Activated T-helper 1 cell treated with anti-CD3 and anti-CD28 coated beads, Interleukin-12 subunit alpha, Interleukin-12 subunit beta, Interleukin-2, Interleukin-4 antibody, amounts not matched to agents 30 ng/mL and 10 ng/mL and 1 ng/mL, durations not matched to agents 14 hours and 24 hours and 36 hours (primary cell): ENCODE data around the gene ARSB. TPM values are rescaled to one million over a fixed set of nuclear protein-coding genes. Genes with fewer than 3 reads are reported as not detected.

Experiments used
- DNase-seq: peaks from one replicate; pipeline ENCODE4 v3.0.0; 2021; ENCODE audit warnings: low spot score
- H3K27ac Mint-ChIP-seq: one replicate; pipeline ENCODE4 v1.8.0; 2021; ENCODE audit warnings: mild to moderate bottlenecking, mixed read lengths
- H3K27me3 Mint-ChIP-seq: one replicate; pipeline ENCODE4 v1.8.0; 2022; ENCODE audit warnings: mild to moderate bottlenecking, moderate library complexity, mixed read lengths; ENCODE audit not compliant: insufficient read depth
- H3K36me3 Mint-ChIP-seq: one replicate; pipeline ENCODE4 v1.8.0; 2021; ENCODE audit warnings: low read depth, mixed read lengths
- H3K4me1 Mint-ChIP-seq: one replicate; pipeline ENCODE4 v1.8.0; 2021; ENCODE audit warnings: low read depth, mixed read lengths
- H3K4me3 Mint-ChIP-seq: one replicate; pipeline ENCODE4 v1.8.0; 2021; ENCODE audit warnings: mild to moderate bottlenecking, moderate library complexity, mixed read lengths
- H3K9me3 Mint-ChIP-seq: one replicate; pipeline ENCODE4 v1.8.0; 2021; ENCODE audit warnings: mixed read lengths
- intact Hi-C: fragments of 100-400 bp; cut with micrococcal nuclease; formaldehyde crosslinking; loops from one replicate; pipeline ENCODE4 v1.15.1; 2024
- total RNA-seq: library from RNA; stranded (reverse); gene quantifications from 2 replicates; pipeline ENCODE4 v1.2.3, GENCODE V29; 2022

The ARSB gene
- total RNA-seq, 1 donor from 2014 or later: 11.3 TPM

DNA sequence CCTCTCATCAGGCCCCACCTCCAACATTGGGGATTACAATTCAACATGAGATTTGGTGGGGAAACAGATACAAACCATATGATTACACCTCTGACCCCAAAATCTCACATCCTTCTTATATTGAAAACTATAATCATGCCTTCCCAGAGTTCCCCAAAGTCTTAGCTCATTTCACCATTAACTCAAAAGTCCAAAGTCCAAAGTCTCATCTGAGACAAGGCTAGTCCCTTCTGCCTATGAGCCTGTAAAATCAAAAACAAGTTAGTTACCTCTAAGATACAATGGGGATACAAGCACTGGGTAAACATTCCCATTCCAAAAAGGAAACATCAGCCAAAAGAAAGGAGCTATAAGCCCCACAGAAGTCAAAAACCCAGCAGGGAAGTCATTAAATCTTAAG, 26.8 kb upstream of the ARSB start:
- H3K27me3 Mint-ChIP-seq: peaks cover 25% of the 10 kb centered on the region
- H3K27ac Mint-ChIP-seq: no peak overlapping the region
- intact Hi-C loops: no loop called here
- H3K4me3 Mint-ChIP-seq: no peak overlapping the region
- peaks cover 7% of the 10 kb centered on the region for H3K9me3 Mint-ChIP-seq
- H3K4me1 Mint-ChIP-seq: no peaks in the 10 kb centered on the region
- H3K36me3 Mint-ChIP-seq: no peaks in the 10 kb centered on the region
- no peak for DNase-seq

DNA sequence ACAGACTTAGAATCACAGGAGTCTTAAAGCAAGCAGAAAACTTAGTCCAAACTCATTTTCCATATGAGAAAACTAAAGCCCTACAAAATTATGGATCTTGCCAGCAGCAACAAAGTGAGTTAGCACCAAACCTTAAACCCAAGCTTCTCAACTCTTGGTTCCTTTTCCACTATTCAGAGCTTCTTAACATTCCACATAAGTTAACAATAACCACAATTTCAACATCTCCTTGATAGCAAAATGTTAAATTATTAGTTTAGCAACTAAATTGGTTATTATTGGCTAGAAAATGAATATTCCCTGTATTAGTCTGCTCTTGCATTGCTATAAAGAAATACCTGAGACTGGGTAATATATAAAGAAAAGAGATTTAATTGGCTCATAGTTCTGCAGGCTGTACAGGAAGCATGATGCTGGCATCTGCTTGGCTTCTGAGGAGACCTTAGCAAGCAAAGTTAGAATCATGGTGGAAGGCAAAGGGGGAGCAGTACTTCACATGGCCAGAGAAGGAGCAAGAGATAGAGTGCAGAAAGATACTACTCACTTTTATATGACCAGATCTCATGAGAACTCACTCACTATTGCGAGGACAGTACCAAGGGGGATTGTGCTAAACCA, 26.2 kb upstream of the ARSB start:
- no peak overlapping the region for H3K27ac Mint-ChIP-seq
- H3K9me3 Mint-ChIP-seq: peaks cover 7% of the 10 kb centered on the region
- peaks cover 22% of the 10 kb centered on the region for H3K27me3 Mint-ChIP-seq

DNA sequence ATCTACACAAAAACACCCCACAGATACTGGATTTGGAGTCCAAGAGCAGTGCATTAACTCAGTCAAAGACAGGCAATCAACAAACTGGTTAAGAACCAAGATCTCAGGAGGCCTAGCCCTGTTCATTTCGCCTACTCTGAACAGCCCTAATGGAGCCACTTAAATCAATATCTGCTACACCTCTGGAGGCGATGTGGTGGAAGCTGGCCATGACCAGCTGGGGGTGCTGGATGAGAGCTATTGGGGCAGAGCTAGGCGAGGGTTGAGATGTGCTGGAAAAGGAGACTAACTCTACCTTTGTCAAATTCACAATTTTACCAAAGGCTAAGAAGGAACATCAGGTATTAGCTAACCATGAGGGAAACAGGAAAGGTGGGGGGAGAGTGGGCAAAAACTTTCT, 23.3 kb upstream of the ARSB start:
- no peak for DNase-seq
- H3K4me3 Mint-ChIP-seq: no peak overlapping the region
- H3K36me3 Mint-ChIP-seq: no peaks in the 10 kb centered on the region
- intact Hi-C loops: no loop called here
- no peaks in the 10 kb centered on the region for H3K4me1 Mint-ChIP-seq
- no peak overlapping the region for H3K27ac Mint-ChIP-seq
- peaks cover 6% of the 10 kb centered on the region for H3K9me3 Mint-ChIP-seq
- peaks cover 22% of the 10 kb centered on the region for H3K27me3 Mint-ChIP-seq

More for the DNA sequence above, 26.2 kb upstream of the ARSB start:
- DNase-seq: no peak
- intact Hi-C loops: no loop called here
- no peaks in the 10 kb centered on the region for H3K4me1 Mint-ChIP-seq
- no peaks in the 10 kb centered on the region for H3K36me3 Mint-ChIP-seq
- no peak overlapping the region for H3K4me3 Mint-ChIP-seq

DNA sequence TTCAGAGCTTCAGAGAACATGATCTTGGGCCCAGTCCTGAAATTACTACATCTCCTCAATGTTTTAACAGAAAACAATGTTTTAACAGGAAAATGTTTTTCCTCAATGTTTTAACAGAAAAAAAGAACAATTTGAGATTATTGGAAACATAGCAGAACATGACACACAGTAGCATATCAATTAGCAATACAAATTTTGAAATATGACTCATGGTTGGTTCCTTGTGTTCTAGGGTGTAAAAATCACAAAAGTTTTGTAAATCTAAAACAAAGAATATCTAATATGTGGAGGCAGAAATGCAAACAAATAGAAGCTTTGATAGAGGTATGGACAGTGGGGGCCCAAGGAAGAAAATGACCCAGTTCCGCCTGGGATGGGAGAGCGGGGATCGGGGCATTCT, 22.8 kb upstream of the ARSB start:
- peaks cover 1% of the 10 kb centered on the region for H3K9me3 Mint-ChIP-seq
- H3K27me3 Mint-ChIP-seq: peaks cover 21% of the 10 kb centered on the region
- no peaks in the 10 kb centered on the region for H3K36me3 Mint-ChIP-seq
- no peak overlapping the region for H3K4me3 Mint-ChIP-seq
- H3K27ac Mint-ChIP-seq: no peak overlapping the region
- no peaks in the 10 kb centered on the region for H3K4me1 Mint-ChIP-seq
- intact Hi-C loops: no loop called here
- DNase-seq: no peak

DNA sequence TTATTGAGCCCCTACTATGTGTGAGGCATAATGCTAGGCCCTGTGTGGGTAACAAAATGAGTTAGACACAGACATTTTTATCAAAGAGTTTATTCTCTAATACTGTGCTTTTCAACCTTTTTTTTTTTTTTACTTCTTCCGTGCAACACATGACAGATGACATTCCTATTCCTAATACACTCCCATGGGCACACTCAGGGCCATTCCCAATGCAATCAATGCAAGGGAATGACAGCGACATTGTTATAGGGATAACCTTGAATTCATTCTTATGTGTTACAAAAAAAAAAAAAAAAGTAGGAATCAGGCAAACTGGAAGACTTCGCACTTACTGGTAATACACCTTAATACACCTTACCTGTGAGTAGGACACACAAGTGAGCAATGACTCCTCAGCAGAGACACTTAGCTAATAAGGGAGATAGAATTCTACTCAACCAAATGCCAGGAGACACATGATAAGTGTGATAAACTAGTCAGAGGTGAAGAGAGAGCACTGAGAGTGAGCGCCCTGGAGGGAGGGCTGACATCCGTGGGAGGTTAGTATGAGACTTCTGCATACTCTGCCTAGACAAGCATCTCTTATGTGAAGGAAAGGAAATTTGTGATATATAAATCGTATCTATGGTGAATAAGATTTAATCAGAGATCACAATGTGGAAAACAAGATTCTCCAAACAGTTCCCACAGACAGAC, 21.0 kb upstream of the ARSB start:
- no peaks in the 10 kb centered on the region for H3K36me3 Mint-ChIP-seq
- H3K27ac Mint-ChIP-seq: no peak overlapping the region
- H3K4me3 Mint-ChIP-seq: no peak overlapping the region
- intact Hi-C loops: no loop called here
- no peaks in the 10 kb centered on the region for H3K9me3 Mint-ChIP-seq
- H3K27me3 Mint-ChIP-seq: peaks cover 26% of the 10 kb centered on the region
- H3K4me1 Mint-ChIP-seq: no peaks in the 10 kb centered on the region
- DNase-seq: no peak

DNA sequence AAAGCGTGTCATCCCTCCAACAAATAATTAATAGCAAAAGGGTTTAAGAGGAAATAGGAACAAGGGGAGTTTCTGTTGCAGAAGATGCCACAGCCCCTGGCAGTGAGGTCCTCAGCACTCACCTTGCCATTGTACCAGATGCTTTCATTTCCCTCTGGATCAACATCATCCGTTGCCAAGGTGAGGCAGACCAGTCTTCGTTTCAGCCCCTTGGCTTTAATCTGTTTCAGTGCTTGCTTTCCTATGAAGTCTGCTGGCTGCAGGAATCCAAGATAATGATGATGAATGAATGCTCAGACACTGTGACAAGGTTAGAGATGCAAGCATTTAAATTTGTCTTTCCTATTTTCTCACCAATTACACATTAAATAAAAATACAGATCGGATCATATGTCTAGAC, 20.0 kb upstream of the ARSB start:
- intact Hi-C loops: no loop called here

DNA sequence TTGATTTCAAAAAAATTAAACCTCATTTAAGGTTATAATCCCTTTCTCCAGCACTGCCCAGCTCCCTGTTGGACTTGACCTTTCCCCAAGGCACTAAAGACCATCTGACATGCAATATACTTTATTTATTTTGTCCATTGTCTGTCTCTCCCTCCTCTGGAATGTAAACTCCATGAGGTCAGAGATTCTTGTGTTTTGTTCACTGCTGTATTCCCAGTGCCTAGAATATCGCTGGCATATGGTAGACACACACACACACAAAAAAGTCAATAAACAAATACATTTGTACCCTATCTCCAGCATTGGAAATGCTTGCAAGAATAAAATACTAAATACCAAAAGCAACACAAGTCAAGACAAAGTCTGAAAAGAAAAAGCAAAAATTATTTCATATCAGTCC, 17.3 kb upstream of the ARSB start:
- no peaks in the 10 kb centered on the region for H3K36me3 Mint-ChIP-seq
- H3K4me1 Mint-ChIP-seq: no peaks in the 10 kb centered on the region
- peaks cover 23% of the 10 kb centered on the region for H3K27me3 Mint-ChIP-seq
- intact Hi-C loops: no loop called here
- H3K4me3 Mint-ChIP-seq: no peak overlapping the region
- no peak overlapping the region for H3K27ac Mint-ChIP-seq
- H3K9me3 Mint-ChIP-seq: no peaks in the 10 kb centered on the region
- no peak for DNase-seq

More for the DNA sequence above, 20.0 kb upstream of the ARSB start:
- H3K9me3 Mint-ChIP-seq: no peaks in the 10 kb centered on the region
- H3K27me3 Mint-ChIP-seq: peaks cover 26% of the 10 kb centered on the region
- no peaks in the 10 kb centered on the region for H3K36me3 Mint-ChIP-seq
- no peaks in the 10 kb centered on the region for H3K4me1 Mint-ChIP-seq
- no peak for DNase-seq
- H3K27ac Mint-ChIP-seq: no peak overlapping the region
- no peak overlapping the region for H3K4me3 Mint-ChIP-seq

DNA sequence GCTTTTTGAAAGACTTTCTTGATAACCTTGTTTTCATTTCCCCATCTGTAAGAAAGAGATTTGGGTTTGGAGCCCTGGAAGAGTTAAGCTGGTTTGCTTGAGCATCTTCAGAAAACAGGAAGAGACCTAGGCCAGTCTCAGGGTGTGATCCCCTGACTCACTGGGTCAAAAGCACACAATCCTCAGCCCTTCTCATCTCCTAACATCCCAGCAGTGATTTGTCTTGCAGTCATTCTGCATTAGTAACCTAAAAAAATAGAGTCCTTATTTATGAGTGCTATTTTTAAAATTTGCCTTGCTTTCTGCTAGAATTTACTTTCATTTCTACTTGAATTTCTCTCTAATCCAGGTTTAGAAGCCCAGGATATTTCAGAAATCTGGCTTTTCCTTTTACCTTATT, 16.4 kb upstream of the ARSB start:
- no peak for DNase-seq
- H3K27ac Mint-ChIP-seq: no peak overlapping the region
- peaks cover 27% of the 10 kb centered on the region for H3K27me3 Mint-ChIP-seq

DNA sequence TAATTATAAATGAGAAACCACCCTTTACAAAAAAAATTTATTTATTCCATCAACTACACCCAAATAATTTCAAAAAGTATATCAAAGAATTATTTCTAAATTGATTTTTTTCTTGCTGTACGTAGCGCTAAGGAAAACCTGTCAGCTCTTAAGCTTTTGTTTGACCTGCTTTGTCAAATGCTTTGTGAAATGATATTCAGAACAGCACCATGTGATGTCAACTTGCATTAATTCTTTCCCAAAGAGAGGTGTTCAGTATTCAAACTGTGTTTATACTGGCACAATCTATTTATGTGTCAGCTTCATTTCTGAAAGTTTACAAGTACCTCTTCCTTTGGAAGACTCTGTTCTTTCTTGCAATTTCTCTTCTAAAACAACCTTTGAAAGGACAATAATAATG, 12.0 kb upstream of the ARSB start:
- no peak overlapping the region for H3K4me3 Mint-ChIP-seq
- peaks cover 10% of the 10 kb centered on the region for H3K4me1 Mint-ChIP-seq
- no peak for DNase-seq
- no peaks in the 10 kb centered on the region for H3K9me3 Mint-ChIP-seq
- H3K27ac Mint-ChIP-seq: no peak overlapping the region
- H3K27me3 Mint-ChIP-seq: peaks cover 12% of the 10 kb centered on the region
- intact Hi-C loops: no loop called here
- H3K36me3 Mint-ChIP-seq: no peaks in the 10 kb centered on the region

More for the DNA sequence above, 16.4 kb upstream of the ARSB start:
- intact Hi-C loops: no loop called here
- H3K4me3 Mint-ChIP-seq: no peak overlapping the region
- no peaks in the 10 kb centered on the region for H3K36me3 Mint-ChIP-seq
- H3K4me1 Mint-ChIP-seq: no peaks in the 10 kb centered on the region
- no peaks in the 10 kb centered on the region for H3K9me3 Mint-ChIP-seq

DNA sequence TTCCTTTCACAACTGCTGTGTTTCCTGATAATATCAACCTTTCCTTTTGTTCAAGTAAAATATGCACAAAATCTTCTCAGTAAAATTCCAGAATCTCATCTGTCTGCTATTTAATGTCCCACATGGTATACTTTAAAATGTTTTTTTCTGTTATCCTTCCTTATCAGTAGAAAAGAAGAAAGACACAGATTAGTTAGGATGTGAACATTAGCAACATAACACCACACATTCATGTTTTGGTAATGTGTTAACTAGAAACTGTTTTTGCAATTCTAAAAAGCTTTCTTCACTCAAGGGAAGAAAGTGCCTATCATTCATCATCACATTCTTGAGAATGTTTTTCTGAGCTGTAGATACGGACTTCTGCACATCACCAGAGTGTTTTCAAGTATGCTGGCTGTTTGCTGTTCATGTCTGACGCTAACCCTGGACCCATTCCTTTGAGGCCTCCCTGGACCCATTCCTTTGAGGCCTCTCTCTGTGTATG, 10.5 kb upstream of the ARSB start:
- no peaks in the 10 kb centered on the region for H3K9me3 Mint-ChIP-seq

DNA sequence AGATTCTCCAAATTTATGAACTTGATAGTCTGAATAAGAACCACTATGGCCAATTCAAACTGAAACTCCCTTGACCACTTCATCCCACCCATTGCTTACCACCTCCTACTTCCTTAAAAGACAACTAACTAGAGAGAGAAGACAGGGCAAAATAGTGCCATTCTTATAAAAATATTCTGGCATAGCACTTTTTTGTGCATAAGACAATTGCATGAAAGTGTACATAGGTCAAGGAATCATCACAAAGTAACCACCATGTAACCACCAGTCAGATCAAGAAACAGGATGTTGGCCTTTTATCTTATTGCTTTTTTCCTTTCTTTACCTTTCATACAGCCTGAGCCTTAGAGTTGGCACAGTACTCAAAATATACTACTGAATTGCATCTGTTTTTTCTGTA, 8.1 kb upstream of the ARSB start:
- no peak overlapping the region for H3K4me3 Mint-ChIP-seq
- intact Hi-C loops: no loop called here
- no peak for DNase-seq
- peaks cover 10% of the 10 kb centered on the region for H3K27me3 Mint-ChIP-seq
- H3K27ac Mint-ChIP-seq: no peak overlapping the region
- no peaks in the 10 kb centered on the region for H3K36me3 Mint-ChIP-seq
- H3K9me3 Mint-ChIP-seq: no peaks in the 10 kb centered on the region
- peaks cover 10% of the 10 kb centered on the region for H3K4me1 Mint-ChIP-seq

More for the DNA sequence above, 10.5 kb upstream of the ARSB start:
- no peak for DNase-seq
- no peak overlapping the region for H3K4me3 Mint-ChIP-seq
- peaks cover 10% of the 10 kb centered on the region for H3K4me1 Mint-ChIP-seq
- H3K36me3 Mint-ChIP-seq: no peaks in the 10 kb centered on the region
- no peak overlapping the region for H3K27ac Mint-ChIP-seq
- peaks cover 11% of the 10 kb centered on the region for H3K27me3 Mint-ChIP-seq
- intact Hi-C loops: no loop called here

DNA sequence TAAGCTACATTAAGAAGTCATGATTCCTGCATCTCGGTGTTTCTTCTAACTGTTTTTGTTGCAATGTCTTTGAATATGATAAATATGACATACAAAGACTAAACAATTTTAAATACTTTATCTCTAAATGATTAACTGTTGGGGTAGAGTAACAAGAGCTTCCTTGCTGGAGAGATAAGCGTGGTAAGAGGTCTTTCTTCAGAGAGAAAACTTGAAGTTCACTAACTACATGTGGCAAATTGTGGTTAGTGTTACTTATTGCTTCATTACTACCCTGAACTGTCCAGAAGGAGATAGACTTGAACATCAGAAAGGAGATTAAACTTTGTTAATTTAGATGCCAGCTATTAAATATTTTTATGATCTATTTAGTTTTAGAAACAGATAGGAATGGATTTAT, 7.0 kb upstream of the ARSB start:
- no peaks in the 10 kb centered on the region for H3K36me3 Mint-ChIP-seq
- no peaks in the 10 kb centered on the region for H3K9me3 Mint-ChIP-seq
- intact Hi-C loops: no loop called here
- H3K27ac Mint-ChIP-seq: no peak overlapping the region
- peaks cover 10% of the 10 kb centered on the region for H3K4me1 Mint-ChIP-seq
- DNase-seq: no peak
- no peak overlapping the region for H3K4me3 Mint-ChIP-seq
- peaks cover 15% of the 10 kb centered on the region for H3K27me3 Mint-ChIP-seq

DNA sequence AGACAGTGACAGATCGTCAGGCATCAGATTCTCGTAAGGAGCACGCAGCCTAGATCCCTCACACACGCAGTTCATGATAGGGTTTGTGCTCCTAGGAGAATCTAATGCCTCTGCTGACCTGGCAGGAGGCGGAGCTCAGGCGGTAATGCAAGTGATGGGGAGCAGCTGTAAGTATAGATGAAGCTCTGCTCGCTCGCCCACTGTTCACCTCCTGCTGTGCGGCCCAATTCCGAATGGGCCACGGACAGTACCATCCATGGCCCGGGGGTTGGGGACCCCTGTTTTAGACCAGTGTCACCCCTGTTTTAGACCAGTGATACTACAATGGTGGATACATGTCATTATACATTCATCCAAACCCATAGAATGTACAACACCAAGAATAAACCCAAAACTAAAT, 4.0 kb upstream of the ARSB start:
- DNase-seq: no peak
- intact Hi-C loops: loop anchor here (10.0 kb wide), 3 partner anchors 694 to 1494 kb away; partner anchors contain the start of genes AP3B1, MTX3 and WDR41
- Mint-ChIP-seq H3K27ac (no peak overlapping the region), H3K9me3 (no peaks in the 10 kb centered on the region), H3K4me1 (peaks cover 28% of the 10 kb centered on the region), H3K36me3 (no peaks in the 10 kb centered on the region), H3K4me3 (no peak overlapping the region), H3K27me3 (peaks cover 14% of the 10 kb centered on the region)
